HuH-7 (cell line): ENCODE data around the gene NANP.
"Not testable (repeated sequence)": the region's sequence is repeated elsewhere in the genome, so short reads cannot be mapped to it uniquely, and the experiment has no call there.

ENCODE experiments used
- DNase-seq: peaks from one replicate; pipeline ENCODE4 v3.0.0; 2011; ENCODE audit warnings: low spot score

Gene NANP

GRCh38 chr20:25606094-25606695 lies 17.6 kb downstream of the NANP start:
- no peak for DNase-seq

- no peak for DNase-seq
Observed at GRCh38 chr20:25605148-25605547, 18.7 kb downstream of the NANP start.

GRCh38 chr20:25604611-25605010 lies 19.2 kb downstream of the NANP start:
- no peak for DNase-seq

- not testable (repeated sequence) for DNase-seq
Observed at GRCh38 chr20:25602914-25603309, 20.9 kb downstream of the NANP start.

- not testable (repeated sequence) for DNase-seq
Observed at GRCh38 chr20:25602191-25602913, 21.5 kb downstream of the NANP start.

- no peak for DNase-seq
Observed at GRCh38 chr20:25601659-25602058, 22.2 kb downstream of the NANP start.

- DNase-seq, result no peak
Observed at GRCh38 chr20:25600632-25601031, 23.2 kb downstream of the NANP start.

GRCh38 chr20:25592135-25592852 lies 31.5 kb downstream of the NANP start:
- DNase-seq, result no peak

GRCh38 chr20:25590778-25591177 lies 33.0 kb downstream of the NANP start:
- not testable (repeated sequence) for DNase-seq

- DNase-seq, result no peak
Observed at GRCh38 chr20:25588491-25588890, 35.3 kb downstream of the NANP start.

- no peak for DNase-seq
Observed at GRCh38 chr20:25587536-25587935, 36.3 kb downstream of the NANP start.

GRCh38 chr20:25586877-25587276 lies 36.9 kb downstream of the NANP start:
- DNase-seq, result no peak

- peak; percentile 94 for DNase-seq
Observed at GRCh38 chr20:25584905-25585704, 38.7 kb downstream of the NANP start, which contains the start of gene NINL. Gene NINL, minus strand, starts transcription at chr20:25585531. Its CDS starts 58,944 bp downstream, at chr20:25526587.

GRCh38 chr20:25583607-25584006 lies 40.2 kb downstream of the NANP start:
- DNase-seq, result not testable (repeated sequence)

GRCh38 chr20:25580711-25581110 lies 43.1 kb downstream of the NANP start:
- no peak for DNase-seq

- DNase-seq, result no peak
Observed at GRCh38 chr20:25579081-25579770, 44.6 kb downstream of the NANP start.

- DNase-seq, result no peak
Observed at GRCh38 chr20:25576783-25577530, 46.9 kb downstream of the NANP start.

- peak; percentile 45 for DNase-seq
Observed at GRCh38 chr20:25574411-25574810, 49.4 kb downstream of the NANP start.

GRCh38 chr20:25573288-25574251 lies 50.2 kb downstream of the NANP start:
- DNase-seq, result no peak

- DNase-seq, result no peak
Observed at GRCh38 chr20:25571817-25572216, 52.0 kb downstream of the NANP start.
